NCI-H82 treated with DMSO at 0.1 percent for 48 hours (cell line): ENCODE measurements around the gene CR2.
A peak's percentile ranks its signal among the peaks of the same experiment; 100 is the strongest.
"Not testable (repeated sequence)": the region's sequence is repeated elsewhere in the genome, so short reads cannot be mapped to it uniquely, and the experiment has no call there.

ENCODE experiments used
- DNase-seq: peaks from one replicate; lab custom pipeline; 2025; ENCODE audit not compliant: unreplicated experiment; lab: John Stamatoyannopoulos, UW

The CR2 gene

GRCh38 chr1:207444514-207445217, 9.5 kb upstream of the CR2 start:
- DNase-seq, result no peak

GRCh38 chr1:207453710-207454045, 450 bp upstream of the CR2 start:
- DNase-seq, result no peak

GRCh38 chr1:207455183-207455754, 1.1 kb downstream of the CR2 start:
- no peak for DNase-seq

- no peak for DNase-seq
These were observed 4.3 kb downstream of the CR2 start for GRCh38 chr1:207458414-207458813.

GRCh38 chr1:207459008-207459407, 4.9 kb downstream of the CR2 start:
- no peak for DNase-seq

GRCh38 chr1:207461649-207462048, 7.5 kb downstream of the CR2 start:
- DNase-seq, result no peak

- DNase-seq, result no peak
These were observed 8.4 kb downstream of the CR2 start for GRCh38 chr1:207462535-207462934.

- no peak for DNase-seq
These were observed 8.9 kb downstream of the CR2 start for GRCh38 chr1:207463021-207463420.

GRCh38 chr1:207463571-207463970, 9.4 kb downstream of the CR2 start:
- no peak for DNase-seq

GRCh38 chr1:207470927-207471326, 16.8 kb downstream of the CR2 start:
- DNase-seq, result no peak

- no peak for DNase-seq
These were observed 20.1 kb downstream of the CR2 start for GRCh38 chr1:207474210-207474609.

- DNase-seq, result no peak
These were observed 32.1 kb downstream of the CR2 start for GRCh38 chr1:207486198-207486597.

- DNase-seq, result no peak
These were observed 33.5 kb downstream of the CR2 start for GRCh38 chr1:207487636-207488035.

- no peak for DNase-seq
These were observed 39.1 kb downstream of the CR2 start for GRCh38 chr1:207493212-207493611.

- no peak for DNase-seq
These were observed 40.0 kb downstream of the CR2 start for GRCh38 chr1:207494171-207494570.

GRCh38 chr1:207495281-207495680, 41.2 kb downstream of the CR2 start:
- not testable (repeated sequence) for DNase-seq

GRCh38 chr1:207495801-207496792, 42.0 kb downstream of the CR2 start, which contains the start of gene CR1:
Gene CR1, plus strand, starts transcription at chr1:207496157. Its CDS starts 111 bp downstream, at chr1:207496268.
- no peak for DNase-seq

- no peak for DNase-seq
These were observed 43.8 kb downstream of the CR2 start for GRCh38 chr1:207497941-207498340.

- DNase-seq, result peak; percentile 66
These were observed 45.4 kb downstream of the CR2 start for GRCh38 chr1:207499573-207499972.

- no peak for DNase-seq
These were observed 46.2 kb downstream of the CR2 start for GRCh38 chr1:207500306-207500705.

- no peak for DNase-seq
These were observed 46.9 kb downstream of the CR2 start for GRCh38 chr1:207501071-207501470.

- DNase-seq, result no peak
These were observed 48.6 kb downstream of the CR2 start for GRCh38 chr1:207502726-207503125.
